IMR-90 (cell line): ENCODE measurements around the gene TP53BP2. TPM values are rescaled to one million over a fixed set of nuclear protein-coding genes. Genes with fewer than 3 reads are reported as not detected.
A peak's percentile ranks its signal among the peaks of the same experiment; 100 is the strongest.

Source experiments
- ATAC-seq: fragments of 200-7000 bp; cut with Tn5 transposase; 2 replicates; pipeline ENCODE4 v1.9.1; 2020; ENCODE audit warnings: low read depth, mild to moderate bottlenecking, moderate library complexity
- BruUV-seq: library from RNA; stranded (reverse); fragments of 400-500 nt; replicated peaks from 2 replicates; lab custom pipeline; 2021; lab: Mats Ljungman, UMichigan
- CTCF ChIA-PET: fragments of 300-600 bp; formaldehyde crosslinking; extraction: SDS; loops from one replicate; lab custom pipeline; 2021; ENCODE audit warnings: antibody characterized with exemption; lab: Yijun Ruan, JAX
- POLR2A ChIA-PET: fragments of 300-600 bp; sonication (Branson Sonifier 250); formaldehyde crosslinking; loops from one replicate; lab custom pipeline; 2022; ENCODE audit warnings: antibody characterized with exemption; ENCODE audit not compliant: unreplicated experiment; lab: Charles Lee
- DNase-seq: peaks from one replicate; pipeline ENCODE4 v3.0.0; 2013
- H2AFZ ChIP-seq: replicated peaks from 2 replicates; pipeline ENCODE3; 2013; ENCODE audit warnings: low read length, mild to moderate bottlenecking; ENCODE audit not compliant: poor library complexity
- H2AK5ac ChIP-seq: 2 replicates; pipeline ENCODE4 v1.6.1; 2013; ENCODE audit warnings: low read depth, low read length, inconsistent platforms
- H2AK9ac ChIP-seq: replicated peaks from 2 replicates; pipeline ENCODE3; 2013; ENCODE audit warnings: mild to moderate bottlenecking, low read depth, low read length, moderate library complexity; ENCODE audit not compliant: poor library complexity
- H2BK120ac ChIP-seq: 2 replicates; pipeline ENCODE4 v1.6.1; 2013; ENCODE audit warnings: low read depth, low read length, inconsistent platforms
- H2BK15ac ChIP-seq: 3 replicates; pipeline ENCODE4 v1.6.1; 2013; ENCODE audit warnings: low read depth, low read length, inconsistent platforms
- H2BK20ac ChIP-seq: 2 replicates; pipeline ENCODE4 v1.6.1; 2013; ENCODE audit warnings: low read depth, mild to moderate bottlenecking, inconsistent platforms, low read length, moderate library complexity
- H2BK5ac ChIP-seq: 2 replicates; pipeline ENCODE4 v1.6.1; 2013; ENCODE audit warnings: mild to moderate bottlenecking, low read depth, low read length, inconsistent platforms; ENCODE audit not compliant: poor library complexity, severe bottlenecking
- H3K14ac ChIP-seq: replicated peaks from 2 replicates; pipeline ENCODE4 v1.6.1; 2013; ENCODE audit warnings: low read depth, low read length, inconsistent platforms
- H3K18ac ChIP-seq: 2 replicates; pipeline ENCODE4 v1.6.1; 2013; ENCODE audit warnings: low read depth, low read length, control low read depth
- H3K23ac ChIP-seq: 2 replicates; pipeline ENCODE4 v1.6.1; 2013; ENCODE audit warnings: low read depth, low read length, inconsistent platforms
- H3K27ac ChIP-seq: 2 replicates; pipeline ENCODE4 v1.5.1; 2013; ENCODE audit warnings: mild to moderate bottlenecking, control low read depth, low read length; ENCODE audit not compliant: insufficient read depth
- H3K27me3 ChIP-seq: 2 replicates; pipeline ENCODE4 v1.6.1; 2013; ENCODE audit warnings: low read length; ENCODE audit not compliant: control insufficient read depth, insufficient read depth
- H3K36me3 ChIP-seq: 2 replicates; pipeline ENCODE4 v1.6.1; 2013; ENCODE audit warnings: low read length, mixed read lengths; ENCODE audit not compliant: control insufficient read depth, insufficient read depth
- H3K4ac ChIP-seq: 2 replicates; pipeline ENCODE4 v1.6.1; 2013; ENCODE audit warnings: low read depth, low read length, inconsistent platforms
- H3K4me1 ChIP-seq: 2 replicates; pipeline ENCODE4 v1.6.1; 2013; ENCODE audit warnings: low read length, mixed read lengths; ENCODE audit not compliant: control insufficient read depth, insufficient read depth
- H3K4me2 ChIP-seq: 2 replicates; pipeline ENCODE4 v1.6.1; 2013; ENCODE audit warnings: low read depth, mild to moderate bottlenecking, control low read depth, low read length, moderate library complexity
- H3K4me3 ChIP-seq: 2 replicates; pipeline ENCODE4 v1.5.1; 2013; ENCODE audit warnings: low read depth, mild to moderate bottlenecking, control low read depth, low read length, moderate library complexity; ENCODE audit not compliant: insufficient read depth
- H3K56ac ChIP-seq: 2 replicates; pipeline ENCODE4 v1.6.1; 2013; ENCODE audit warnings: low read length, inconsistent platforms; ENCODE audit not compliant: insufficient read depth; ENCODE audit errors: extremely low read depth
- H3K79me1 ChIP-seq, 2 experiments: 2 replicates each; pipeline ENCODE4 v1.6.1; 2013; ENCODE audit warnings: low read length in 2 of 2, inconsistent platforms in 1 of 2, low read depth in 1 of 2
- H3K9ac ChIP-seq: 2 replicates; pipeline ENCODE4 v1.6.1; 2013; ENCODE audit warnings: low read depth, low read length, control low read depth
- H3K9me1 ChIP-seq: 2 replicates; pipeline ENCODE4 v1.6.1; 2013; ENCODE audit warnings: low read length, inconsistent platforms; ENCODE audit not compliant: insufficient read depth
- H3K9me3 ChIP-seq: 2 replicates; pipeline ENCODE4 v1.6.1; 2013; ENCODE audit warnings: low read length; ENCODE audit not compliant: control insufficient read depth, insufficient read depth
- H4K20me1 ChIP-seq: 2 replicates; pipeline ENCODE4 v1.6.1; 2013; ENCODE audit warnings: low read length, inconsistent platforms; ENCODE audit not compliant: insufficient read depth
- H4K5ac ChIP-seq: 2 replicates; pipeline ENCODE4 v1.6.1; 2013; ENCODE audit warnings: mild to moderate bottlenecking, low read depth, low read length, control low read depth
- H4K8ac ChIP-seq, 2 experiments: 2 replicates each; pipeline ENCODE4 v1.6.1; 2013; ENCODE audit warnings: low read depth in 2 of 2, low read length in 2 of 2, control low read depth in 1 of 2, inconsistent platforms in 1 of 2
- H4K91ac ChIP-seq: 2 replicates; pipeline ENCODE4 v1.6.1; 2013; ENCODE audit warnings: low read depth, low read length, inconsistent platforms; ENCODE audit not compliant: insufficient read depth
- BHLHE40 ChIP-seq: fragments of 150-350 bp; IDR thresholded peaks from 2 replicates; pipeline ENCODE4 v1.6.1; 2016; ENCODE audit warnings: mild to moderate bottlenecking, low read depth, low read length
- CEBPB ChIP-seq: IDR thresholded peaks from 2 replicates; pipeline ENCODE4 v1.6.1; 2012; ENCODE audit warnings: low read depth, low read length, improper control_type of control experiment
- CHD1 ChIP-seq: IDR thresholded peaks from 2 replicates; pipeline ENCODE4 v1.6.1; 2012; ENCODE audit warnings: low read depth, low read length, improper control_type of control experiment
- ELK1 ChIP-seq: fragments of 150-350 bp; IDR thresholded peaks from 2 replicates; pipeline ENCODE4 v1.6.1; 2016; ENCODE audit warnings: low read depth, mild to moderate bottlenecking, low read length, moderate library complexity, borderline replicate concordance
- FOS ChIP-seq: fragments of 150-350 bp; IDR thresholded peaks from 2 replicates; pipeline ENCODE4 v1.6.1; 2016; ENCODE audit warnings: low read depth, low read length
- MAFK ChIP-seq: IDR thresholded peaks from 2 replicates; pipeline ENCODE4 v1.6.1; 2012; ENCODE audit warnings: low read depth, low read length, improper control_type of control experiment
- RAD21 ChIP-seq: IDR thresholded peaks from 2 replicates; pipeline ENCODE4 v1.6.1; 2012; ENCODE audit warnings: low read length, improper control_type of control experiment
- RCOR1 ChIP-seq: IDR thresholded peaks from 2 replicates; pipeline ENCODE4 v1.6.1; 2012; ENCODE audit warnings: mild to moderate bottlenecking, low read length, improper control_type of control experiment; ENCODE audit not compliant: insufficient replicate concordance
- RFX5 ChIP-seq: IDR thresholded peaks from 2 replicates; pipeline ENCODE4 v1.8.0; 2012; ENCODE audit warnings: low read depth, mild to moderate bottlenecking, low read length, moderate library complexity
- SMC3 ChIP-seq: fragments of 150-350 bp; IDR thresholded peaks from 2 replicates; pipeline ENCODE4 v1.6.1; 2016; ENCODE audit warnings: low read depth, mild to moderate bottlenecking, antibody characterized with exemption, low read length, moderate library complexity
- WGBS, 2 experiments: methylation state at CpG; one replicate each; pipeline versions ENCODE4 v1.1.5 to v1.1.7; 2013; ENCODE audit warnings: missing lambda C conversion rate in 2 of 2; ENCODE audit not compliant: insufficient read length in 1 of 2; ENCODE audit errors: extremely low coverage in 2 of 2; 5-methylcytosine and 5-hydroxymethylcytosine counted together
- dilution Hi-C: fragments of 300-500 bp; cut with HindIII; formaldehyde crosslinking; loops from one replicate; pipeline ENCODE4 v1.14.3; 2018; ENCODE audit warnings: low sequenced_read_pairs; ENCODE audit not compliant: unreplicated experiment
- in situ Hi-C: fragments of 300-500 bp; cut with MboI; formaldehyde crosslinking; loops from 3 replicates; pipeline ENCODE4 v1.14.3; 2019; ENCODE audit warnings: low sequenced_read_pairs, inconsistent platforms, mixed read lengths
- intact Hi-C: fragments of 100-400 bp; cut with micrococcal nuclease; formaldehyde crosslinking; loops from 2 replicates; pipeline ENCODE4 v1.10.0; 2022
- polyA plus RNA-seq, 3 experiments: library from polyadenylated mRNA; depleted of rRNA; stranded (reverse); fragments of >200 nt; gene quantifications; 2 replicates each; pipeline ENCODE4 v1.2.3, GENCODE V29; 2012; ENCODE audit warnings: low replicate concordance in 1 of 3
- total RNA-seq: library from RNA; depleted of rRNA; stranded (reverse); fragments of >200 nt; gene quantifications from 2 replicates; pipeline ENCODE4 v1.2.3, GENCODE V29; 2012
- TF ChIP-seq, protein P1 (sequence below): conservative IDR thresholded peaks from 2 replicates; pipeline ENCODE4 v1.5.1; 2012; ENCODE audit warnings: mild to moderate bottlenecking, low read depth, low read length, improper control_type of control experiment
- TF ChIP-seq, protein P2 (sequence below): fragments of 150-350 bp; IDR thresholded peaks from 2 replicates; pipeline ENCODE4 v1.6.1; 2017; ENCODE audit warnings: mild to moderate bottlenecking, antibody characterized with exemption, low read length, low read depth

Gene TP53BP2
- total and polyA plus RNA-seq, 2 of the 4 experiments (the other 2 are of a cell fraction), result 19.9 to 35.0 TPM

DNA sequence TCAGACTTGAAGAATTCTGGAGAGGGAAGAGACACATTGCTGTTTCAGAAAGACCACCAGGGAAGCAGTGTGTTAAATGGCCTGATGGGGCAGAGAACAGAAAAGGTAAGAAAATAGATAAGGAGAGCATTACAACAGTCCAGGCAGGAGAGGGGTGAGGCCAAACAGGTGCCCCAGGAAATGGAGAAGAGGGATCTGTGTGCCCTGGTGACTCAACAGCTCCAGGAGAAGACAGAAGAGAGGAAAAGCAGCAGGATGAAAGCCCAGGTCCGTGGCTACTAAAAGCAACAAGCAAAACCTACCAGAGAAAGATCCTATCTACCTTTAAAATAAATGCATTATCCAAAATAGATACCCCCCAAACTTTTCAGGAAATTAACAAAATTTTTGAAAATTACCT lies 9.2 kb downstream of the TP53BP2 start:
- no peaks in the 10 kb centered on the region for H3K36me3 ChIP-seq

More for the DNA sequence above, 9.2 kb downstream of the TP53BP2 start:
- H3K27me3 ChIP-seq, result no peaks in the 10 kb centered on the region
- intact Hi-C loops (no loop called here), dilution Hi-C loops (no loop called here), in situ Hi-C loops (no loop called here)
- no peak overlapping the region for H4K5ac ChIP-seq
- H3K56ac ChIP-seq, result no peak overlapping the region; the same call in 1 of the 2 replicates
- no peak overlapping the region for H3K4me3 ChIP-seq
- H3K9ac ChIP-seq, result no peak overlapping the region
- no peak for ATAC-seq
- peaks cover 26% of the 10 kb centered on the region for H3K9me1 ChIP-seq
- H2AFZ ChIP-seq, result no peak overlapping the region
- no TSS peak for BruUV-seq
- peaks cover 31% of the 10 kb centered on the region for H3K4me1 ChIP-seq
- 0 out of 2 replicates have a peak overlapping the region, but pooled peaks have one; percentile 36 for H2AK5ac ChIP-seq
- H4K8ac ChIP-seq, result no peak overlapping the region
- H3K23ac ChIP-seq, result no peak overlapping the region
- POLR2A ChIA-PET, result no interaction called here
- H2BK5ac ChIP-seq, result no peak overlapping the region
- WGBS, 2 experiments, result no CpG with 5 or more reads among the region's 1 CpG
- no peak overlapping the region for H3K4ac ChIP-seq
- CTCF ChIA-PET, result interaction anchor here (0.6 kb wide), 1 partner anchor 29 kb away, joined by 4 read pairs; no protein-coding TSS in a partner anchor
- no peak overlapping the region for H2BK20ac ChIP-seq
- DNase-seq, result no peak
- no peak overlapping the region for H3K27ac ChIP-seq
- H3K79me1 ChIP-seq, result peaks cover 15 to 67% of the 10 kb centered on the region in 2 experiments; a peak in 3 of 4 replicates
- H4K20me1 ChIP-seq, result peaks cover 74% of the 10 kb centered on the region
- H2BK15ac ChIP-seq, result no peak overlapping the region
- no peak overlapping the region for H3K18ac ChIP-seq
- no peak overlapping the region for H3K14ac ChIP-seq
- H2BK120ac ChIP-seq, result no peak overlapping the region
- no peak overlapping the region for H3K4me2 ChIP-seq
- no peaks in the 10 kb centered on the region for H3K9me3 ChIP-seq
- no peak overlapping the region for H4K91ac ChIP-seq
- no peak for TF ChIP-seq SMC3
- no peak for TF ChIP-seq CEBPB
- TF ChIP-seq RCOR1, result no peak
- no peak for TF ChIP-seq RFX5
- no peak for TF ChIP-seq BHLHE40
- TF ChIP-seq FOS, result no peak
- TF ChIP-seq ELK1, result no peak
- TF ChIP-seq CHD1, result no peak
- TF ChIP-seq, protein P1, sequence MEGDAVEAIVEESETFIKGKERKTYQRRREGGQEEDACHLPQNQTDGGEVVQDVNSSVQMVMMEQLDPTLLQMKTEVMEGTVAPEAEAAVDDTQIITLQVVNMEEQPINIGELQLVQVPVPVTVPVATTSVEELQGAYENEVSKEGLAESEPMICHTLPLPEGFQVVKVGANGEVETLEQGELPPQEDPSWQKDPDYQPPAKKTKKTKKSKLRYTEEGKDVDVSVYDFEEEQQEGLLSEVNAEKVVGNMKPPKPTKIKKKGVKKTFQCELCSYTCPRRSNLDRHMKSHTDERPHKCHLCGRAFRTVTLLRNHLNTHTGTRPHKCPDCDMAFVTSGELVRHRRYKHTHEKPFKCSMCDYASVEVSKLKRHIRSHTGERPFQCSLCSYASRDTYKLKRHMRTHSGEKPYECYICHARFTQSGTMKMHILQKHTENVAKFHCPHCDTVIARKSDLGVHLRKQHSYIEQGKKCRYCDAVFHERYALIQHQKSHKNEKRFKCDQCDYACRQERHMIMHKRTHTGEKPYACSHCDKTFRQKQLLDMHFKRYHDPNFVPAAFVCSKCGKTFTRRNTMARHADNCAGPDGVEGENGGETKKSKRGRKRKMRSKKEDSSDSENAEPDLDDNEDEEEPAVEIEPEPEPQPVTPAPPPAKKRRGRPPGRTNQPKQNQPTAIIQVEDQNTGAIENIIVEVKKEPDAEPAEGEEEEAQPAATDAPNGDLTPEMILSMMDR, result no peak
- TF ChIP-seq, protein P2, sequence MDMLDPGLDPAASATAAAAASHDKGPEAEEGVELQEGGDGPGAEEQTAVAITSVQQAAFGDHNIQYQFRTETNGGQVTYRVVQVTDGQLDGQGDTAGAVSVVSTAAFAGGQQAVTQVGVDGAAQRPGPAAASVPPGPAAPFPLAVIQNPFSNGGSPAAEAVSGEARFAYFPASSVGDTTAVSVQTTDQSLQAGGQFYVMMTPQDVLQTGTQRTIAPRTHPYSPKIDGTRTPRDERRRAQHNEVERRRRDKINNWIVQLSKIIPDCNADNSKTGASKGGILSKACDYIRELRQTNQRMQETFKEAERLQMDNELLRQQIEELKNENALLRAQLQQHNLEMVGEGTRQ, result no peak
- TF ChIP-seq MAFK, result no peak
- TF ChIP-seq RAD21, result no peak
- H2AK9ac ChIP-seq, result no peak overlapping the region
